B cell (primary cell): ENCODE measurements around the gene PARD3B.

Source experiments
- CTCF ChIP-seq: fragments of 200-600 bp; IDR thresholded peaks from one replicate; pipeline ENCODE4 v1.8.0; 2022; ENCODE audit warnings: antibody characterized with exemption, mild to moderate bottlenecking
- EZH2 ChIP-seq: IDR thresholded peaks from 2 replicates; pipeline ENCODE4 v1.6.1; 2012; ENCODE audit warnings: borderline replicate concordance, low read depth, mild to moderate bottlenecking, moderate library complexity, low read length; ENCODE audit not compliant: insufficient read depth, poor library complexity, severe bottlenecking

- TF ChIP-seq CTCF = no peak
- no peak for TF ChIP-seq EZH2
These were observed 118.6 kb downstream of the PARD3B start for GRCh38 chr2:204663816-204664425.
